ENCODE results near the gene PTPRD. TPM values are rescaled to one million over a fixed set of nuclear protein-coding genes. Genes with fewer than 3 reads are reported as not detected.

PTPRD gene
- total and polyA plus RNA-seq, 4 donors, result 97.4 to 229 (median 161) TPM

DNA sequence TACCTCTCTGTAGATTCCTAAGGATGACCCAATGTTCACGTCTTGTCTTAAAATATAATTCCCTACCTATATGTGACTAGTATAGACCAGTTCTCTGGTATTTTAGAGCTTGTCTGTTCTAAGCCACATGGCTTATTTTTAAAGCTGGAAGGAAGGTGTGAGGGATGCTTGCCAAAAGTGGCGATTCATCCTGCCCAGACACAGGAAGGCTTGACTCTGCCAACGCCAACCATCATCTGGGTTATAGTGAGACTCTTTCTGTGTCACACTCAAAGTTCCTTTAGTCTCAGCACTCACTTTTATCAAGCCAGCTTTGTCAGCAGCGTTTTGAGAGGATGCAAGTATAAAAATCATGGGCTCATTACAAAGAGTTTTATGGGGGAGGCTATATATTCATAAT lies 500.0 kb downstream of the PTPRD start:
- DNase-seq (ENCODE audit: low read depth in 4 of 6, low spot score in 6 of 6), result peak in 1 of 6 donors; percentile 43
- no peak overlapping the region for H3K4me3 ChIP-seq (ENCODE audit: low read depth, low read length)

DNA sequence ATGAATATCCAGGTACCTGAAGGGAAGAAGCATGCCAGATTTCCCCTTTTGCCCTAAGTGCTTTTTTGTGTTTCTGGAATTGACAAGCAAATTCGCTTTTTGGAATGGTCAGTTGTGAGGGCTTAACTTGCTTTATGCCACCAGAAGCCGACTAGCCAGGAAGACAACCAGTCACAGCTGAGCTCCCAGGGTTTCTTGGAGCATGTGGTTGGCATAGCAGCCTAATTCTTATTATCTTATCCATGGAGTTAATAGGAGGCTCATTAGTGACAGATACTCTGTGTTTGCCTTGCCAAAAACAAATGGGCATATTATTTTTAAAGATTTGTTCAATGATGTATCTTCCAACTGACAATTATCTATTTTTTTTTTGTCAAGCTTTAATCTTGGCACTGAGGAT lies 500.7 kb downstream of the PTPRD start:
- no peak overlapping the region for H3K4me3 ChIP-seq (ENCODE audit: low read depth, low read length)
- no peak overlapping the region for H3K27ac ChIP-seq (ENCODE audit: low read depth, low read length)
- 42% methylated on average over 2 of the region's 2 CpGs for WGBS (ENCODE audit: insufficient coverage)
- DNase-seq (ENCODE audit: low read depth in 4 of 6, low spot score in 6 of 6), result no peak
- H3K9me3 ChIP-seq (ENCODE audit: control insufficient read depth, insufficient read depth, low read length), result no peaks in the 10 kb centered on the region
- no peaks in the 10 kb centered on the region for H3K27me3 ChIP-seq (ENCODE audit: control insufficient read depth, insufficient read depth, low read length)
- H3K36me3 ChIP-seq (ENCODE audit: control insufficient read depth, insufficient read depth, low read length), result no peaks in the 10 kb centered on the region
- no peaks in the 10 kb centered on the region for H3K4me1 ChIP-seq (ENCODE audit: control insufficient read depth, insufficient read depth, low read length)

More for the DNA sequence above, 500.0 kb downstream of the PTPRD start:
- Histone ChIP-seq H3K9me3 (ENCODE audit: control insufficient read depth, insufficient read depth, low read length) (no peaks in the 10 kb centered on the region), H3K4me1 (ENCODE audit: control insufficient read depth, insufficient read depth, low read length) (no peaks in the 10 kb centered on the region), H3K36me3 (ENCODE audit: control insufficient read depth, insufficient read depth, low read length) (no peaks in the 10 kb centered on the region), H3K27me3 (ENCODE audit: control insufficient read depth, insufficient read depth, low read length) (no peaks in the 10 kb centered on the region), H3K27ac (ENCODE audit: low read depth, low read length) (no peak overlapping the region)
- WGBS (ENCODE audit: insufficient coverage), result no CpG with 5 or more reads among the region's 4 CpGs

DNA sequence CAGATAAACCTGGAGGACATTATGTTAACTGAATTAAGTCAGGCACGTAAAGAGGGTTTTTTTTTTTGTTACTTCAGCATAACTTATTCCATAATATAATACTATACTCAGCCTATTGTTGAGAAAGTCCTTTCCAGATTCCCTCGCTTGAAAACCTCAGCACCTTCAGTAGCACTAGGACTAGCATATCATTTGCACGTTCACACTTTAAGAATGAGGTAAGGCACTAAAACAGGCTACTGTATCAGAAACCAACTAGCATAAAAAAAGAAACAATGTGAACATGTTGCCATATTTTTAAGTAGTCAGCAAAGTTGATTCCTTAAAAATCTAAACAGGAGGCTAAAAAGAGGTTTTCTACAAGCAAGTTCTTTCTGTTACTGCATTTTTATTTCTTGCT lies 504.0 kb downstream of the PTPRD start:
- Histone ChIP-seq H3K27ac (ENCODE audit: low read depth, low read length) (no peak overlapping the region), H3K4me3 (ENCODE audit: low read depth, low read length) (no peak overlapping the region), H3K9me3 (ENCODE audit: control insufficient read depth, insufficient read depth, low read length) (no peaks in the 10 kb centered on the region), H3K4me1 (ENCODE audit: control insufficient read depth, insufficient read depth, low read length) (no peaks in the 10 kb centered on the region), H3K27me3 (ENCODE audit: control insufficient read depth, insufficient read depth, low read length) (no peaks in the 10 kb centered on the region), H3K36me3 (ENCODE audit: control insufficient read depth, insufficient read depth, low read length) (no peaks in the 10 kb centered on the region)
- no peak for DNase-seq (ENCODE audit: low read depth in 4 of 6, low spot score in 6 of 6)
- no CpG with 5 or more reads among the region's 3 CpGs for WGBS (ENCODE audit: insufficient coverage)

DNA sequence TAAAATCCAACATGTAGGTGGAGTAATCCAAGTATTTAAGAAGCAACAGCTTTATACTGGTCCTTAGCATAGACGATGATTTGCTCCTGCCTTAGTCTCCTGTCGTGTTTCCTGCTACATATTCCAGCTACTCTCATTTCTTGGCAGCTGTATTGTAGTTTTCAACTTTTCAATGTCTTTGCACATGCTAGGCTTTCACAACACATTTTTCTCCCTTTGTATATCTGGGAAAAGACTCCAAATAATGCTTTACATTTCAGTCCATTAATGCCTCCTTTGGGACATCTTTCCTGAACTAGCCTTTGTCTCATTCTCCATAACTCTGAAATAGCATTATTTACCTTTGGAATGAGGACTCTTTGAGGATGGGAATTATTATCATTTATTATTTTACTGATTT lies 508.0 kb downstream of the PTPRD start:
- no peaks in the 10 kb centered on the region for H3K36me3 ChIP-seq (ENCODE audit: control insufficient read depth, insufficient read depth, low read length)
- no CpG with 5 or more reads among the region's 2 CpGs for WGBS (ENCODE audit: insufficient coverage)
- H3K4me1 ChIP-seq (ENCODE audit: control insufficient read depth, insufficient read depth, low read length), result no peaks in the 10 kb centered on the region
- no peak overlapping the region for H3K4me3 ChIP-seq (ENCODE audit: low read depth, low read length)
- peak in 1 of 6 donors; percentile 8 for DNase-seq (ENCODE audit: low read depth in 4 of 6, low spot score in 6 of 6)
- no peak overlapping the region for H3K27ac ChIP-seq (ENCODE audit: low read depth, low read length)
- H3K9me3 ChIP-seq (ENCODE audit: control insufficient read depth, insufficient read depth, low read length), result no peaks in the 10 kb centered on the region
- H3K27me3 ChIP-seq (ENCODE audit: control insufficient read depth, insufficient read depth, low read length), result no peaks in the 10 kb centered on the region

DNA sequence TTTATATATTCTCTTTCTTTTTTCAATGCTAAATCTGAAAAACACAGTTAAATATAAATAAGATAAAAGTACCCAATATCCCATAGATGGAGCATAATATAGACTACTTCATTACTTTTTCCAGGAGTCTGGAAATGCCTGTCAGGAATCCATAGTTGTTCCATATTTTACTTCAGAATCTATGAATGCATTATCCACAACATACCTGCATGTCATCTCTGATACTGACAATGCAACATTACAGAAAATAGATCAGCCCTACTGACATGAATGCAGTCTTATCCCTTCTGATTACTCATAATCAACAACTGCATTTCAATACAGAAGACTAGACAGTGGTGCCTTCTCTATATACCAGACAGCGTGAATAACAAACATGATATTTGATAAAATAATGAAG lies 517.6 kb downstream of the PTPRD start:
- Histone ChIP-seq H3K36me3 (ENCODE audit: control insufficient read depth, insufficient read depth, low read length) (no peaks in the 10 kb centered on the region), H3K9me3 (ENCODE audit: control insufficient read depth, insufficient read depth, low read length) (no peaks in the 10 kb centered on the region), H3K27ac (ENCODE audit: low read depth, low read length) (no peak overlapping the region), H3K4me1 (ENCODE audit: control insufficient read depth, insufficient read depth, low read length) (no peaks in the 10 kb centered on the region), H3K27me3 (ENCODE audit: control insufficient read depth, insufficient read depth, low read length) (no peaks in the 10 kb centered on the region), H3K4me3 (ENCODE audit: low read depth, low read length) (no peak overlapping the region)
- WGBS (ENCODE audit: insufficient coverage), result no CpG with 5 or more reads among the region's 1 CpG
- DNase-seq (ENCODE audit: low read depth in 4 of 6, low spot score in 6 of 6), result no peak

DNA sequence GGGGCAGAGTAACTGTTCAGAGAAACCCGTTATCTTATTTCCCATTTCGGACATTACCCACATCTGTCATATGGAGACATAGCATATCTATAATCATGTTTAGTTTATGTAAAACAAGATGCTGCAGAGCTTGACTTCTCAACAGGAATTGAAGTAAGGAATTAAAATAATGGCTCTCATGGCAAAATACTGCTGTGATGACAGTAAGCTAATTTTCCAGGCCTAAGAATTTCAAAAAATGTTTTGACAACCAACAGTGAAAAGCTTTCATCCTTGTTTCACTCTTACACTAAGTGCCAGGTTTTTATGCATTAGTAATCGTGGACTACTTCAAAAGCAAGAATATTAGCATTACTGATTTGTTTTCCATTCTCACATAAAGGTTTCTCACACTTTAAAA lies 518.2 kb downstream of the PTPRD start:
- Histone ChIP-seq H3K9me3 (ENCODE audit: control insufficient read depth, insufficient read depth, low read length) (no peaks in the 10 kb centered on the region), H3K27me3 (ENCODE audit: control insufficient read depth, insufficient read depth, low read length) (no peaks in the 10 kb centered on the region), H3K27ac (ENCODE audit: low read depth, low read length) (no peak overlapping the region), H3K4me3 (ENCODE audit: low read depth, low read length) (no peak overlapping the region), H3K36me3 (ENCODE audit: control insufficient read depth, insufficient read depth, low read length) (no peaks in the 10 kb centered on the region), H3K4me1 (ENCODE audit: control insufficient read depth, insufficient read depth, low read length) (no peaks in the 10 kb centered on the region)
- no CpG with 5 or more reads among the region's 3 CpGs for WGBS (ENCODE audit: insufficient coverage)
- DNase-seq (ENCODE audit: low read depth in 4 of 6, low spot score in 6 of 6), result peak in 1 of 6 donors; percentile 44

DNA sequence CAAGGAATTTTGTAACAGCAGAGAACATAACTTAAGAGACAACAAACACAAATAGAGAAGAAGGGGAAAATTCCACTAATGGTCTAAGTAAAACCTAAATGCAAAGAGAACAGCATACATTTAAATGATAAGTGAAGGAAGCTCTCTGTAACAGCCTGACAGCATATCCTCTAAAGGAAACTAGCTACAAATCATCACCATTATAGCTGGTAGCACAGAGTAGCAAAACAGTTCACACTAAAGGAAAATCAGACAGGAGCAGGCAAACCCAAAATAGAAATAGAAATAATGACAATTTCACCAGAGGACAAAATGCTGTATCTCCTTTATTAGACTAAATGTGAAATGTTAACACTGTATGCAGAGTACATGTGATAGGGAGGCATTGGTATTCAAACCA lies 532.8 kb downstream of the PTPRD start:
- no peaks in the 10 kb centered on the region for H3K27me3 ChIP-seq (ENCODE audit: control insufficient read depth, insufficient read depth, low read length)
- no peaks in the 10 kb centered on the region for H3K9me3 ChIP-seq (ENCODE audit: control insufficient read depth, insufficient read depth, low read length)
- no peak overlapping the region for H3K27ac ChIP-seq (ENCODE audit: low read depth, low read length)
- H3K4me1 ChIP-seq (ENCODE audit: control insufficient read depth, insufficient read depth, low read length), result no peaks in the 10 kb centered on the region
- peak in 2 of 6 donors; percentile 5 to 39 for DNase-seq (ENCODE audit: low read depth in 4 of 6, low spot score in 6 of 6)
- no peaks in the 10 kb centered on the region for H3K36me3 ChIP-seq (ENCODE audit: control insufficient read depth, insufficient read depth, low read length)
- H3K4me3 ChIP-seq (ENCODE audit: low read depth, low read length), result no peak overlapping the region

DNA sequence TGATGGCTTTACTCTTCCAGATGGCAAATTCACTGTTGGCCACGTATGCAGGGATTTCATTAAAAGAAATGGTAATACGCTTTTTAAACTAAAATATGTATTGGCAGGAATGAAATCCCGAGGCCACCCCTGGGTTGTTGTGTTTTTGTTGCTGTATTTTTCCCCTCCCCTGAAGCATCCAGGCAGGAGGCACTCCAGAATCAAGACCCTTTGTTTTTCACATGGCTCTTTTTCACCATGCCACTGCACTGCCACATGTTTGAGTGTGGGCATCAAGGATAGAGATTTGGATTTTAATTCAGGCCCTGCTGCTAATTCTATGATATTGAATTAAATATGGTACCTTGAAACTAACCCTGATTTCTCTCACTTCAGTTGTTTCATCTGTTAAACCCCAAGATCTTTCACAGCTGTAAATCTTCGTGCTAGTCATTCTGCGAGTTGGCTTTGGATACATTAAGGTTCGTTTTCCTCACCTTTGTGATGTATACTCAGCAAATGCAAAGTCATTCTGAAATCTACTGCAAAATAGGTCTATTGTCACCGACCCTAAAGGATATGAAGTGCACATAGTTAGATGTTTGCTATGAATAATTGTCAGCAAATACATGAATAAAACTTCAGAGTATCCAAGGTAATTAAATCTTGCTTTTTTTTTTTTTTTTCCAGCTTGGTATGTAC lies 533.4 kb downstream of the PTPRD start:
- no peaks in the 10 kb centered on the region for H3K4me1 ChIP-seq (ENCODE audit: control insufficient read depth, insufficient read depth, low read length)
- no peaks in the 10 kb centered on the region for H3K27me3 ChIP-seq (ENCODE audit: control insufficient read depth, insufficient read depth, low read length)
- no CpG with 5 or more reads among the region's 7 CpGs for WGBS (ENCODE audit: insufficient coverage)
- H3K36me3 ChIP-seq (ENCODE audit: control insufficient read depth, insufficient read depth, low read length), result no peaks in the 10 kb centered on the region
- H3K27ac ChIP-seq (ENCODE audit: low read depth, low read length), result no peak overlapping the region
- no peak overlapping the region for H3K4me3 ChIP-seq (ENCODE audit: low read depth, low read length)
- no peak for DNase-seq (ENCODE audit: low read depth in 4 of 6, low spot score in 6 of 6)
- no peaks in the 10 kb centered on the region for H3K9me3 ChIP-seq (ENCODE audit: control insufficient read depth, insufficient read depth, low read length)

DNA sequence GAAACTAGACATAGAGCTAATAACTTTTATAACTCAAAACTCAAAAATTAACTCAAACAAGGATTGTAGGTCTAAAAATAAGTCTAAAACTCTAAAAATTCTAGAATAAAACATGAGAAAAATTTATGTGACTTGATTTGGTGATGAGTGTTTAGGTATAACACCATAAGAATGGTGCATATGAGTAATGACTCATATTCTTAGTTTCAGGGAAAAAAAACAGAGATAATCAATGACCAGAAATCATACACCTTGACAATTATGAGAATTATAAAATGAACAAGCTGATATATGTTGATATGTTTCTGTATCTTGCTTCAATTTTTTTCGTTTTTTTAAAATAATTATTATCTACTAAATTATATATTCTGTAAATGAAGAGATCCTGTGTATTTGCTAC lies 541.2 kb downstream of the PTPRD start:
- Histone ChIP-seq H3K27me3 (ENCODE audit: control insufficient read depth, insufficient read depth, low read length) (no peaks in the 10 kb centered on the region), H3K36me3 (ENCODE audit: control insufficient read depth, insufficient read depth, low read length) (no peaks in the 10 kb centered on the region), H3K4me1 (ENCODE audit: control insufficient read depth, insufficient read depth, low read length) (no peaks in the 10 kb centered on the region), H3K4me3 (ENCODE audit: low read depth, low read length) (no peak overlapping the region), H3K9me3 (ENCODE audit: control insufficient read depth, insufficient read depth, low read length) (peaks cover 2% of the 10 kb centered on the region), H3K27ac (ENCODE audit: low read depth, low read length) (no peak overlapping the region)
- no peak for DNase-seq (ENCODE audit: low read depth in 4 of 6, low spot score in 6 of 6)
- no CpG with 5 or more reads among the region's 1 CpG for WGBS (ENCODE audit: insufficient coverage)

DNA sequence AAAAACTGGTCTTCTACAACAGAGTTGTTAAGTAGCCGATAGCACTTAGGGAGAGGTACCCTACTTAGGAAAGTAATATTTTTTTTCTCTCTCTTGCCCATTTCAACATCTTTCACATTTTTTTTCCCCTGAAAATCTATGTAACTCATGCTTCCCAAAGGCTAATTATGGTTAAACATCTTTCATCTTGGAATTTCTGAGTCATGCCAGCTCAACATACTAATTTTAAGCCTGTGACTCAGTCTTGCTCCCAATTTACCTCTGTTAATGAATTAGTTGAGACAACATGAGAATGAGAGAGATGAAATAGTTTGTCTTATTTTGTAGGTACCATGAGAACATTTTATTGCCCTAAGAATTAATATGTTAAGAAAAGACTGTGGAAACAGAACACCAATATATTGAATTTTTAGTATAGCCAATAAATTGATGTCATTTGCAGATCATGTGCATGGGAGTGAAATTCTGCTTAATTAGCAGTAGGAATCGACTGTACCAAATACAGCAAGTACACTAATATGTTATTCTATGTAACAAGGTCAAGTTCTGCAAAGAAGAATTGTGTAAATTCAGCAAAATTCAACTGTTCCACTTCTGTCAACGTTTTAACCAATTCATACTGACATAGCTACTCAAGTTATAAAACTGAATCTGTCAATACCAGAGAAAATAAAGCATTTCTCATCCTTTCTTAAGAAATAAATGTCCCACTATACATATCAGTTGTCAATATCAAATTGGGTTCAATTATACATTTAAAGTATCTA lies 550.0 kb downstream of the PTPRD start:
- WGBS (ENCODE audit: insufficient coverage), result no CpG with 5 or more reads among the region's 3 CpGs
- Histone ChIP-seq H3K27ac (ENCODE audit: low read depth, low read length) (no peak overlapping the region), H3K27me3 (ENCODE audit: control insufficient read depth, insufficient read depth, low read length) (no peaks in the 10 kb centered on the region), H3K9me3 (ENCODE audit: control insufficient read depth, insufficient read depth, low read length) (no peaks in the 10 kb centered on the region), H3K36me3 (ENCODE audit: control insufficient read depth, insufficient read depth, low read length) (no peaks in the 10 kb centered on the region), H3K4me3 (ENCODE audit: low read depth, low read length) (no peak overlapping the region), H3K4me1 (ENCODE audit: control insufficient read depth, insufficient read depth, low read length) (no peaks in the 10 kb centered on the region)
- DNase-seq (ENCODE audit: low read depth in 4 of 6, low spot score in 6 of 6), result no peak

All from spinal cord (tissue), 10 donors.